ENCODE measurements around the gene GRAMD2A.
A peak's percentile ranks its signal among the peaks of the same experiment; 100 is the strongest.

GRAMD2A gene

GRCh38 chr15:72155635-72156616, 41.7 kb downstream of the GRAMD2A start:
- no peaks in the 10 kb centered on the region for H3K9me3 ChIP-seq (ENCODE audit: control insufficient read depth, insufficient read depth, low read length)
- peak; percentile 74 for DNase-seq (ENCODE audit: low read depth, low spot score)
- H3K27ac ChIP-seq (ENCODE audit: low read length), result no peak overlapping the region
- H3K4me3 ChIP-seq (ENCODE audit: low read length), result no peak overlapping the region
- WGBS (ENCODE audit: insufficient coverage, insufficient read length), result no CpG with 5 or more reads among the region's 19 CpGs
- H3K4me1 ChIP-seq (ENCODE audit: control insufficient read depth, insufficient read depth, low read length), result no peaks in the 10 kb centered on the region
- H3K27me3 ChIP-seq (ENCODE audit: control insufficient read depth, insufficient read depth, low read length), result no peaks in the 10 kb centered on the region
- H3K36me3 ChIP-seq (ENCODE audit: control insufficient read depth, insufficient read depth, low read length), result no peaks in the 10 kb centered on the region

- WGBS (ENCODE audit: insufficient coverage, insufficient read length), result no CpG with 5 or more reads among the region's 14 CpGs
- H3K27me3 ChIP-seq (ENCODE audit: control insufficient read depth, insufficient read depth, low read length), result no peaks in the 10 kb centered on the region
- no peak for DNase-seq (ENCODE audit: low read depth, low spot score)
- H3K36me3 ChIP-seq (ENCODE audit: control insufficient read depth, insufficient read depth, low read length), result no peaks in the 10 kb centered on the region
- no peaks in the 10 kb centered on the region for H3K4me1 ChIP-seq (ENCODE audit: control insufficient read depth, insufficient read depth, low read length)
- no peak overlapping the region for H3K27ac ChIP-seq (ENCODE audit: low read length)
- no peaks in the 10 kb centered on the region for H3K9me3 ChIP-seq (ENCODE audit: control insufficient read depth, insufficient read depth, low read length)
- H3K4me3 ChIP-seq (ENCODE audit: low read length), result no peak overlapping the region
These were observed 42.5 kb downstream of the GRAMD2A start for GRCh38 chr15:72155003-72155621.

GRCh38 chr15:72154316-72154715, 43.3 kb downstream of the GRAMD2A start:
- no peaks in the 10 kb centered on the region for H3K4me1 ChIP-seq (ENCODE audit: control insufficient read depth, insufficient read depth, low read length)
- WGBS (ENCODE audit: insufficient coverage, insufficient read length), result no CpG with 5 or more reads among the region's 7 CpGs

GRCh38 chr15:72153269-72154000, 44.2 kb downstream of the GRAMD2A start:
- WGBS (ENCODE audit: insufficient coverage, insufficient read length), result no CpG with 5 or more reads among the region's 5 CpGs
- DNase-seq (ENCODE audit: low read depth, low spot score), result no peak
- H3K4me1 ChIP-seq (ENCODE audit: control insufficient read depth, insufficient read depth, low read length), result no peaks in the 10 kb centered on the region
- no peaks in the 10 kb centered on the region for H3K9me3 ChIP-seq (ENCODE audit: control insufficient read depth, insufficient read depth, low read length)
- H3K27me3 ChIP-seq (ENCODE audit: control insufficient read depth, insufficient read depth, low read length), result no peaks in the 10 kb centered on the region
- no peak overlapping the region for H3K27ac ChIP-seq (ENCODE audit: low read length)
- no peak overlapping the region for H3K4me3 ChIP-seq (ENCODE audit: low read length)
- no peaks in the 10 kb centered on the region for H3K36me3 ChIP-seq (ENCODE audit: control insufficient read depth, insufficient read depth, low read length)

More at GRCh38 chr15:72154316-72154715, 43.3 kb downstream of the GRAMD2A start:
- Histone ChIP-seq H3K4me3 (ENCODE audit: low read length) (no peak overlapping the region), H3K27me3 (ENCODE audit: control insufficient read depth, insufficient read depth, low read length) (no peaks in the 10 kb centered on the region), H3K27ac (ENCODE audit: low read length) (no peak overlapping the region), H3K36me3 (ENCODE audit: control insufficient read depth, insufficient read depth, low read length) (no peaks in the 10 kb centered on the region), H3K9me3 (ENCODE audit: control insufficient read depth, insufficient read depth, low read length) (no peaks in the 10 kb centered on the region)
- DNase-seq (ENCODE audit: low read depth, low spot score), result no peak

- H3K27me3 ChIP-seq (ENCODE audit: control insufficient read depth, insufficient read depth, low read length), result no peaks in the 10 kb centered on the region
- H3K27ac ChIP-seq (ENCODE audit: low read length), result no peak overlapping the region
- WGBS (ENCODE audit: insufficient coverage, insufficient read length), result no CpG with 5 or more reads among the region's 2 CpGs
- H3K4me1 ChIP-seq (ENCODE audit: control insufficient read depth, insufficient read depth, low read length), result no peaks in the 10 kb centered on the region
- H3K36me3 ChIP-seq (ENCODE audit: control insufficient read depth, insufficient read depth, low read length), result no peaks in the 10 kb centered on the region
- DNase-seq (ENCODE audit: low read depth, low spot score), result no peak
- no peak overlapping the region for H3K4me3 ChIP-seq (ENCODE audit: low read length)
- no peaks in the 10 kb centered on the region for H3K9me3 ChIP-seq (ENCODE audit: control insufficient read depth, insufficient read depth, low read length)
These were observed 50.2 kb downstream of the GRAMD2A start for GRCh38 chr15:72147418-72147817.

- Histone ChIP-seq H3K4me3 (ENCODE audit: low read length) (no peak overlapping the region), H3K27me3 (ENCODE audit: control insufficient read depth, insufficient read depth, low read length) (no peaks in the 10 kb centered on the region), H3K4me1 (ENCODE audit: control insufficient read depth, insufficient read depth, low read length) (no peaks in the 10 kb centered on the region), H3K36me3 (ENCODE audit: control insufficient read depth, insufficient read depth, low read length) (no peaks in the 10 kb centered on the region), H3K27ac (ENCODE audit: low read length) (no peak overlapping the region), H3K9me3 (ENCODE audit: control insufficient read depth, insufficient read depth, low read length) (no peaks in the 10 kb centered on the region)
- DNase-seq (ENCODE audit: low read depth, low spot score), result no peak
These were observed 50.7 kb downstream of the GRAMD2A start for GRCh38 chr15:72146934-72147333.

GRCh38 chr15:72146221-72146620, 51.4 kb downstream of the GRAMD2A start:
- no peaks in the 10 kb centered on the region for H3K4me1 ChIP-seq (ENCODE audit: control insufficient read depth, insufficient read depth, low read length)
- H3K4me3 ChIP-seq (ENCODE audit: low read length), result no peak overlapping the region
- H3K27me3 ChIP-seq (ENCODE audit: control insufficient read depth, insufficient read depth, low read length), result no peaks in the 10 kb centered on the region
- WGBS (ENCODE audit: insufficient coverage, insufficient read length), result no CpG with 5 or more reads among the region's 3 CpGs
- no peaks in the 10 kb centered on the region for H3K36me3 ChIP-seq (ENCODE audit: control insufficient read depth, insufficient read depth, low read length)
- no peak for DNase-seq (ENCODE audit: low read depth, low spot score)
- H3K27ac ChIP-seq (ENCODE audit: low read length), result no peak overlapping the region
- H3K9me3 ChIP-seq (ENCODE audit: control insufficient read depth, insufficient read depth, low read length), result no peaks in the 10 kb centered on the region

GRCh38 chr15:72141171-72142084, 56.2 kb downstream of the GRAMD2A start:
- Histone ChIP-seq H3K27ac (ENCODE audit: low read length) (no peak overlapping the region), H3K27me3 (ENCODE audit: control insufficient read depth, insufficient read depth, low read length) (no peaks in the 10 kb centered on the region), H3K4me1 (ENCODE audit: control insufficient read depth, insufficient read depth, low read length) (no peaks in the 10 kb centered on the region), H3K4me3 (ENCODE audit: low read length) (no peak overlapping the region), H3K36me3 (ENCODE audit: control insufficient read depth, insufficient read depth, low read length) (no peaks in the 10 kb centered on the region), H3K9me3 (ENCODE audit: control insufficient read depth, insufficient read depth, low read length) (no peaks in the 10 kb centered on the region)
- no CpG with 5 or more reads among the region's 4 CpGs for WGBS (ENCODE audit: insufficient coverage, insufficient read length)
- DNase-seq (ENCODE audit: low read depth, low spot score), result no peak

GRCh38 chr15:72140088-72140487, 57.5 kb downstream of the GRAMD2A start:
- no peak overlapping the region for H3K27ac ChIP-seq (ENCODE audit: low read length)
- no peaks in the 10 kb centered on the region for H3K9me3 ChIP-seq (ENCODE audit: control insufficient read depth, insufficient read depth, low read length)
- no CpG with 5 or more reads among the region's 3 CpGs for WGBS (ENCODE audit: insufficient coverage, insufficient read length)
- DNase-seq (ENCODE audit: low read depth, low spot score), result no peak
- H3K4me1 ChIP-seq (ENCODE audit: control insufficient read depth, insufficient read depth, low read length), result no peaks in the 10 kb centered on the region
- no peaks in the 10 kb centered on the region for H3K27me3 ChIP-seq (ENCODE audit: control insufficient read depth, insufficient read depth, low read length)
- H3K4me3 ChIP-seq (ENCODE audit: low read length), result no peak overlapping the region
- H3K36me3 ChIP-seq (ENCODE audit: control insufficient read depth, insufficient read depth, low read length), result no peaks in the 10 kb centered on the region

- no peak overlapping the region for H3K27ac ChIP-seq (ENCODE audit: low read length)
- no CpG with 5 or more reads among the region's 4 CpGs for WGBS (ENCODE audit: insufficient coverage, insufficient read length)
- H3K36me3 ChIP-seq (ENCODE audit: control insufficient read depth, insufficient read depth, low read length), result no peaks in the 10 kb centered on the region
- no peak for DNase-seq (ENCODE audit: low read depth, low spot score)
- H3K9me3 ChIP-seq (ENCODE audit: control insufficient read depth, insufficient read depth, low read length), result no peaks in the 10 kb centered on the region
- H3K4me1 ChIP-seq (ENCODE audit: control insufficient read depth, insufficient read depth, low read length), result no peaks in the 10 kb centered on the region
- no peak overlapping the region for H3K4me3 ChIP-seq (ENCODE audit: low read length)
- H3K27me3 ChIP-seq (ENCODE audit: control insufficient read depth, insufficient read depth, low read length), result no peaks in the 10 kb centered on the region
These were observed 57.9 kb downstream of the GRAMD2A start for GRCh38 chr15:72139667-72140066.
